ENCODE results near the gene HMOX2.

The HMOX2 gene

GRCh38 chr16:4550591-4550990 lies 74.4 kb downstream of the HMOX2 start:
- Histone ChIP-seq H3K14ac (ENCODE audit: low read length in 2 of 2) (no peak overlapping the region), H2BK15ac (ENCODE audit: low read depth, poor library complexity, severe bottlenecking) (no peak overlapping the region), H3K79me1 (replicated peaks; ENCODE audit: low read length, poor library complexity, severe bottlenecking) (no peaks in the 10 kb centered on the region), H2AK5ac (ENCODE audit: low read length, severe bottlenecking) (no peak overlapping the region), H3K36me3 (ENCODE audit: control insufficient read depth in 1 of 2, insufficient read depth in 2 of 2, low read depth in 1 of 2, low read length in 2 of 2) (no peaks in the 10 kb centered on the region), H2BK5ac (ENCODE audit: low read depth, low read length, poor library complexity, severe bottlenecking) (no peak overlapping the region), H3K4me3 (ENCODE audit: insufficient read depth in 1 of 2, low read depth in 1 of 2, low read length in 2 of 2) (no peak overlapping the region), H3K4me1 (ENCODE audit: control insufficient read depth, insufficient read depth, low read depth, low read length) (peaks cover 6% of the 10 kb centered on the region), H3K4me2 (ENCODE audit: low read length, poor library complexity, severe bottlenecking) (no peak overlapping the region), H3K23ac (ENCODE audit: low read length in 2 of 2) (no peak overlapping the region), H3K9ac (ENCODE audit: low read length) (no peak overlapping the region), H2BK12ac (ENCODE audit: low read length in 2 of 2) (no peak overlapping the region), H3K18ac (ENCODE audit: low read depth in 1 of 2, low read length in 2 of 2) (no peak overlapping the region), H3K27ac (ENCODE audit: low read length, poor library complexity, severe bottlenecking) (no peak overlapping the region), H3K4ac (ENCODE audit: low read depth in 1 of 2, low read length in 2 of 2) (no peak overlapping the region), H3K27me3 (ENCODE audit: control insufficient read depth in 1 of 2, insufficient read depth in 1 of 2, low read length in 2 of 2) (peaks cover 22 to 36% of the 10 kb centered on the region in 2 experiments), H3K9me3 (ENCODE audit: control insufficient read depth, low read length) (no peaks in the 10 kb centered on the region), H4K8ac (ENCODE audit: low read length) (no peak overlapping the region), H2BK120ac (ENCODE audit: low read depth, low read length) (no peak overlapping the region), H4K91ac (ENCODE audit: low read length) (no peak overlapping the region), H2AFZ (ENCODE audit: low read depth, low read length) (no peak overlapping the region)
- 51% methylated on average over 4 of the region's 4 CpGs for WGBS
- no peak for DNase-seq

DNA sequence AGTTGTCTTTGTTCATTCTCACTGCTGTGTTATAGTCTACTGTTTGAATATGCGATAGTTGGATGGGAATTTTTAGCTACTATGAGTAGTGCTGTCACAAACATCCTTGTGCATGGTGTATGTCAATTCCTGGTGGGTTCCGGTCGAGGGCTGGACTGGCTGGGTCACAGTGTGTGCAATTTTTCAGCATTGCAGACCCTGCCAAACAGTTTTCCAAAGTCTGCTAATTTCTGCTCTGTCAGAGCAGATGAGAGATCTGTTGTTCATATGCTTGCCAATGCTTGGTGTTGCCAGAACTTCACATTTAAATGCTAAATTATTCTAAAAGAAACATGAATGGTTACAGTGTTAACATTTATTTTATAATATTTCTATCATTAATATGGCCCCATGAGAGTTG lies 76.3 kb downstream of the HMOX2 start:
- H3K23ac ChIP-seq (ENCODE audit: low read length in 2 of 2), result no peak overlapping the region
- H2BK15ac ChIP-seq (ENCODE audit: low read depth, poor library complexity, severe bottlenecking), result no peak overlapping the region
- H2BK5ac ChIP-seq (ENCODE audit: low read depth, low read length, poor library complexity, severe bottlenecking), result no peak overlapping the region
- no peaks in the 10 kb centered on the region for H3K9me3 ChIP-seq (ENCODE audit: control insufficient read depth, low read length)
- no peak overlapping the region for H3K27ac ChIP-seq (ENCODE audit: low read length, poor library complexity, severe bottlenecking)
- no peak overlapping the region for H2BK12ac ChIP-seq (ENCODE audit: low read length in 2 of 2)
- no peak overlapping the region for H4K91ac ChIP-seq (ENCODE audit: low read length)
- no peak overlapping the region for H3K4me2 ChIP-seq (ENCODE audit: low read length, poor library complexity, severe bottlenecking)
- H3K79me1 ChIP-seq (replicated peaks; ENCODE audit: low read length, poor library complexity, severe bottlenecking), result no peaks in the 10 kb centered on the region
- no peak overlapping the region for H2AK5ac ChIP-seq (ENCODE audit: low read length, severe bottlenecking)
- H3K4me1 ChIP-seq (ENCODE audit: control insufficient read depth, insufficient read depth, low read depth, low read length), result peaks cover 11% of the 10 kb centered on the region
- H3K4ac ChIP-seq (ENCODE audit: low read depth in 1 of 2, low read length in 2 of 2), result no peak overlapping the region
- DNase-seq, result no peak
- no peaks in the 10 kb centered on the region for H3K36me3 ChIP-seq (ENCODE audit: control insufficient read depth in 1 of 2, insufficient read depth in 2 of 2, low read depth in 1 of 2, low read length in 2 of 2)
- H3K18ac ChIP-seq (ENCODE audit: low read depth in 1 of 2, low read length in 2 of 2), result no peak overlapping the region
- H3K9ac ChIP-seq (ENCODE audit: low read length), result no peak overlapping the region
- H3K14ac ChIP-seq (ENCODE audit: low read length in 2 of 2), result no peak overlapping the region
- H2AFZ ChIP-seq (ENCODE audit: low read depth, low read length), result no peak overlapping the region
- no peak overlapping the region for H4K8ac ChIP-seq (ENCODE audit: low read length)
- peaks cover 22 to 42% of the 10 kb centered on the region in 2 experiments for H3K27me3 ChIP-seq (ENCODE audit: control insufficient read depth in 1 of 2, insufficient read depth in 1 of 2, low read length in 2 of 2)
- 84% methylated on average over 3 of the region's 3 CpGs for WGBS
- H2BK120ac ChIP-seq (ENCODE audit: low read depth, low read length), result no peak overlapping the region
- no peak overlapping the region for H3K4me3 ChIP-seq (ENCODE audit: insufficient read depth in 1 of 2, low read depth in 1 of 2, low read length in 2 of 2)

DNA sequence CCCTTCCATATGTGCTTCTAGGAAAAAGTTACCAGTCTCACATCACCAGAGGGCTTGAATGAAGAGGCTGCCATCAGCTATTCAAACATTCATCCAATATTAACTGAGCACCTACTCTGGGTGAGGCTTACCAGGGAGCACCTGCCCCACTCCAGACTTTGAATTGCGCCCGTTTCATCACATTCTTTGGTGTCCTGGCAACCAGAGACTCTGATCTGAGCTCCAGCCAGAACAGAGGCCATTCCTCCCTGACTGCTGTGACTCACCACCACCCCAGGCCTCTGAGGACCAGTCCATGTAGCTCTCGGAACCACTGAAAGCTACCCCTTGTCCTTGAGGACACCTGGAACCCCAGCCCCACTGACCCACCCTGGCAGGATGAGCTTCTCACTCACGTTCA lies 79.9 kb downstream of the HMOX2 start, which contains the start of gene C16orf96:
C16orf96 (plus strand) TSS at position 229 of the 400 bp plus-strand sequence; CDS start at position 379, 150 bp downstream.
- Histone ChIP-seq H4K91ac (ENCODE audit: low read length) (no peak within 1 kb of the TSS), H2BK15ac (ENCODE audit: low read depth, poor library complexity, severe bottlenecking) (no peak within 1 kb of the TSS), H2BK120ac (ENCODE audit: low read depth, low read length) (no peak within 1 kb of the TSS), H2AFZ (ENCODE audit: low read depth, low read length) (no peak within 1 kb of the TSS), H3K14ac (ENCODE audit: low read length in 2 of 2) (no peak within 1 kb of the TSS), H3K4me3 (ENCODE audit: insufficient read depth in 1 of 2, low read depth in 1 of 2, low read length in 2 of 2) (no peak within 1 kb of the TSS), H2AK5ac (ENCODE audit: low read length, severe bottlenecking) (no peak within 1 kb of the TSS), H3K27me3 (ENCODE audit: control insufficient read depth in 1 of 2, insufficient read depth in 1 of 2, low read length in 2 of 2) (peaks cover 21 to 38% of the 10 kb centered on the region in 2 experiments), H2BK5ac (ENCODE audit: low read depth, low read length, poor library complexity, severe bottlenecking) (no peak within 1 kb of the TSS), H3K9ac (ENCODE audit: low read length) (no peak within 1 kb of the TSS), H3K23ac (ENCODE audit: low read length in 2 of 2) (no peak within 1 kb of the TSS), H3K4ac (ENCODE audit: low read depth in 1 of 2, low read length in 2 of 2) (no peak within 1 kb of the TSS), H3K18ac (ENCODE audit: low read depth in 1 of 2, low read length in 2 of 2) (no peak within 1 kb of the TSS), H3K4me1 (ENCODE audit: control insufficient read depth, insufficient read depth, low read depth, low read length) (peaks cover 11% of the 10 kb centered on the region), H2BK12ac (ENCODE audit: low read length in 2 of 2) (no peak within 1 kb of the TSS), H3K36me3 (ENCODE audit: control insufficient read depth in 1 of 2, insufficient read depth in 2 of 2, low read depth in 1 of 2, low read length in 2 of 2) (no peaks in the 10 kb centered on the region), H3K79me1 (replicated peaks; ENCODE audit: low read length, poor library complexity, severe bottlenecking) (no peaks in the 10 kb centered on the region), H3K27ac (ENCODE audit: low read length, poor library complexity, severe bottlenecking) (no peak within 1 kb of the TSS), H3K4me2 (ENCODE audit: low read length, poor library complexity, severe bottlenecking) (no peak within 1 kb of the TSS), H3K9me3 (ENCODE audit: control insufficient read depth, low read length) (no peaks in the 10 kb centered on the region), H4K8ac (ENCODE audit: low read length) (no peak within 1 kb of the TSS)
- WGBS, result 92% methylated on average over 4 of the region's 4 CpGs
- DNase-seq, result no peak

DNA sequence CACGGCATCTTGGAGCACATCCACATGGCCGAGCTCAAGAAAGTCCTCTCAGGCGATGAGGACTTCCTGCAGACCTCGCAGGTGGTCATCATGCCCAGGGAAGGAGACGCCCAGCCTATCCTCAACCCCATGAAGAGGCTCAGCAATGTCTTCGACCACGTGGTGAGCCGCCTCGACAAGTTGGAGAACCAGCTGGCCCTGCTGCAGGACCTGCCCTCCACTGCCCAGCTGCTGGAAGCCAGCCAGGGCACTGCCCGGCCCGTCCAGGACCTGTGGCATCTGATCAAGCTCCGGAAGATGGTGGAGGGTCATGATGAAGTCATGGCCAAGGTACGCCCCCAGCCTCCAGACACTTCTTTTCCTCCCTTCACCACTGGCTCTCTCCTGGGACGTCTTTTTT lies 80.4 kb downstream of the HMOX2 start:
- no peak overlapping the region for H3K27ac ChIP-seq (ENCODE audit: low read length, poor library complexity, severe bottlenecking)

More for the DNA sequence above, 80.4 kb downstream of the HMOX2 start:
- 84% methylated on average over 14 of the region's 14 CpGs for WGBS
- Histone ChIP-seq H3K36me3 (ENCODE audit: control insufficient read depth in 1 of 2, insufficient read depth in 2 of 2, low read depth in 1 of 2, low read length in 2 of 2) (no peaks in the 10 kb centered on the region), H2BK120ac (ENCODE audit: low read depth, low read length) (no peak overlapping the region), H2AFZ (ENCODE audit: low read depth, low read length) (no peak overlapping the region), H3K4ac (ENCODE audit: low read depth in 1 of 2, low read length in 2 of 2) (no peak overlapping the region), H3K4me1 (ENCODE audit: control insufficient read depth, insufficient read depth, low read depth, low read length) (peaks cover 14% of the 10 kb centered on the region), H2BK15ac (ENCODE audit: low read depth, poor library complexity, severe bottlenecking) (no peak overlapping the region), H3K9ac (ENCODE audit: low read length) (no peak overlapping the region), H2BK12ac (ENCODE audit: low read length in 2 of 2) (no peak overlapping the region), H3K4me2 (ENCODE audit: low read length, poor library complexity, severe bottlenecking) (no peak overlapping the region), H3K4me3 (ENCODE audit: insufficient read depth in 1 of 2, low read depth in 1 of 2, low read length in 2 of 2) (no peak overlapping the region), H2BK5ac (ENCODE audit: low read depth, low read length, poor library complexity, severe bottlenecking) (no peak overlapping the region), H3K27me3 (ENCODE audit: control insufficient read depth in 1 of 2, insufficient read depth in 1 of 2, low read length in 2 of 2) (peaks cover 18 to 41% of the 10 kb centered on the region in 2 experiments), H3K23ac (ENCODE audit: low read length in 2 of 2) (no peak overlapping the region), H4K91ac (ENCODE audit: low read length) (no peak overlapping the region), H3K18ac (ENCODE audit: low read depth in 1 of 2, low read length in 2 of 2) (no peak overlapping the region), H2AK5ac (ENCODE audit: low read length, severe bottlenecking) (no peak overlapping the region), H4K8ac (ENCODE audit: low read length) (no peak overlapping the region), H3K9me3 (ENCODE audit: control insufficient read depth, low read length) (no peaks in the 10 kb centered on the region), H3K79me1 (replicated peaks; ENCODE audit: low read length, poor library complexity, severe bottlenecking) (no peaks in the 10 kb centered on the region), H3K14ac (ENCODE audit: low read length in 2 of 2) (no peak overlapping the region)
- DNase-seq, result no peak
